ENCODE results near the gene CALML3.

- TF ChIP-seq CTCF (IDR thresholded peaks at IDR 0.05): no peak
- no peak for TF ChIP-seq POLR2A (IDR thresholded peaks at IDR 0.05)
These were observed 33.3 kb downstream of the CALML3 start for GRCh38 chr10:5557799-5558771.
